SW480 (cell line): ENCODE data around the gene EFNA5.
A peak's percentile ranks its signal among the peaks of the same experiment; 100 is the strongest.

Source experiments
- DNase-seq: peaks from one replicate; pipeline ENCODE4 v3.0.0-alpha.2; 2016; ENCODE audit warnings: low spot score

Gene EFNA5

GRCh38 chr5:107672211-107673038 is 1.7 kb upstream of the EFNA5 start:
- DNase-seq = peak; percentile 89

DNA sequence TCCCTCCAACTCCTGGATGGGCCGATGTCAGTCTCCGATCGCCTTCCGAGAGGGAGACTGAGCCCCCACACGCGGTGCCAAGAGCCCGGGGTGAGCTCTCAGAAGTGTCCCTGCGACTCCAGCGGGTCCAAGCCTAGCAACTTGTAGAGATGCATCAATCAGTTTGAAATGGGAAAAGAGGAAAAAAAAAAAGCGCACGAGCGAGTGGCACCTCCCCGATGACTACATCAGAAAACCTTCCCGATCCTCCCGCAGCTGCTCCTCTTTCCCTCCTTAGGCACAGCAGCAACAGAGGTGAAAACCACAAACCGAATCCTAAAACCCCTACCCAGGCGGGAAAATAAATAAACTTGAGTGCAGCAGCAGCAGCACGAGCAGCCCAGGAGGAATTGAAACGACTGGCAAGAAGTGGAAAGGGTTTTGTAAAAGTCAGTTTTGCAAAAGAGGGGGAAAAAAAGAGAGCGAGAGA is 1.0 kb upstream of the EFNA5 start:
- peak; percentile 81 for DNase-seq

DNA sequence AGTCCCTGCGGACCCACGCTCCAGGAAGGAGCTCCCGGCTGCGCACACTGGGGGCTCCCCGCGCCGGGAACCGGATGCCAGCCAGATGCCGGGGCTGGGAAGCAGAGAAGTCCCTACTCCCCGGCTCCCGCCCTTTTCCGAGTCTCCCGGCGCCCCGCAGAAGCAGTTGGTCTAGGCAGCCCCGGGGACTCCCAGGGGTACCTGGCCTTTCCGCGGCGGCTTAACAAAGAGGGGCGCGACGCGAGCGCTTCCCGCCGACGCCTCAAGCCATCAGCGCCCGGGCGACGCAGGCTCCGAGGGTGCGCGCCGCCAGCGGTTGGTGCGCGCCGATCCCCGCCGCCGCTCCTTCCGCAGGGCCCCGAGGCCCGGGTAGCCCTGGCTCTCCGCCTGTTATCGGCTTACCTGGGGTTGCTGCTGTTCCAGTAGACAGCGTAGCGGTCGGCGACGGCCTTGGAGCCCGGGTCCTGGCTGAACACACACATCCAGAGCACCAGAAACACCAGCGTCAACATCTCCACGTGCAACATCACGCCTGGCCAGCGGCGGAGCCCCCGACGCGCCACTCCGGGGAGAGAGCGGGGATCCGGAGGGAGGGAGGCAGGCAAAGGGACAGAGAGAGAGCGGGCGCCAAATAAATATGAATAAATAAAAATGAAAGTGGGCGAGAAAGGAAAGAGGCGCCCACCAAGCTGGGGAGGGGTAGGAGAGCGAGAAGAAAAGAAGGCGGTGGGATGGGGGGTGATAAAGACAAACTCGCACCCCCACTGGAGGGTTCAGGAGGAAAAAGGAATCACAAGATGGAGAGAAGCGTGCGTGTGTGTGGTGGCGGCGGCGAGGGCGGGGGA is 428 bp downstream of the EFNA5 start:
- peak; percentile 61 for DNase-seq

DNA sequence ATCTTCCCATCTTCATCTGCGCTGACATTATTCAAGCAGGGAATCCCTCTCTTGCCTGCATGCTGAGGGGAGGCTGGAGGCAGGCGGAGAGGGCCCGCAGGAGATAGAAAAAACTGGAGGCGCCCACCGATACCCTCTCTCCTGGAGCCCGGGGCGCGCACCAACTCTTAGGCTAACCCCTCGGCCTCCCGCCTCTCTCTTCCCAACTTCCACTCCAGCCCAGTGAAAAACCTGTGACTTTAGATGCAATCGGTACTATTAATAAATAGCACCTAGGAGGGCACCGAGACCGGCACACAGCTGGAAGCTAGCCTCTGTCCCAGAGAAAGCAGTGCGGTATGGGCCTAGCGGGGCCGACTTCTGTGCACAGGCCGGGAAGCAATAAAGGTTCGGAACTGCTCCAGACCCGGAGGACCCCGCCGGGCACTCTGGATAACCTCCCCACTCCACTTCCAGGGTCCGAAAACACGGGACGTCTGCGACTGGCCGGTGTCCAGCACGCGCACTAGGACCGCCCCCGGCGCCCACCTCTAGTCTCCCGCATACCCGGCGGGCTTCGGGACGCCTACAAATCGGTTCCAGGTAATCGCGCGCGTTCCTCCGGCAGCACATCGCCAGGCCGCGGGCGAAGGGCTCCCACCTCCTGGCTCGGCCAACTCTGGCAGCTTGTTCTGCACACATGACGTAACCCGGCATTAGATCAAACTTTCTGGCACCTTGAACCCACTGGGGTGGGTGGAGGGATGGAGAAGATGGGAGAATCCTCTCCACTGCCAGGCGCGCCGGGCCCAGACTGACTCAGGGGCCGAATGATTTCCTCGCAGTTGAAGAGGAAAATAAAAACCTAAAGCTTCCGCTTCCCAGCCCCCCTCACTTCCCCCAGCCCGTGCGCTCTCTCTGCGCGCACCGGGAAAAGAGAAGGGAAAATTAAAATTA is 1.4 kb downstream of the EFNA5 start:
- no peak for DNase-seq

GRCh38 chr5:107668154-107669095 is 2.3 kb downstream of the EFNA5 start:
- no peak for DNase-seq

GRCh38 chr5:107666051-107666655 is 4.6 kb downstream of the EFNA5 start:
- no peak for DNase-seq

DNA sequence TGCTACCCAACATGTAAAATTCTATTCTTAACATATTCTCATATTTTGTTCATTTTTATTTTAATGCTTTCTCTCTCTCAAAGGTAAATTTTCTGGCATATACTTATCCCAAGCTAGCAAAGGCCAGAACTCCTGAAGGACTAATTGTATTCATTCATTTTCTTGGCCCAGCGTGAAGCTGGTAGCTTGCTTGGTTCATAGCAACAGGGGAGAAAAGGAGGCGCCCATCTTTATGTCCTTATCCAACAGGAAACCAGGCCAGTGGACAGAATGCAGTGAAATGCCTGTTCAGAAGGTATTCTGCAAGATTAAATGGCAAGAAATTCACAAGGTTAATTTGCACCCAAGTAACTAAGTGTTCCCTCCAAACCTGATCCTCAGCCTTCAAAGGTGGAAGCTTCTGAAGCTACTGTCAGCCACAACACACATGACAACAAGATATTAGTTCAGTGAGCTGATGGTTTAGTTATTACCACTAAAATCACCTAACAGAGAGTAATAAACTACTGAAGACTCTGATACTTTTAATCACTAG is 5.6 kb downstream of the EFNA5 start:
- no peak for DNase-seq

DNA sequence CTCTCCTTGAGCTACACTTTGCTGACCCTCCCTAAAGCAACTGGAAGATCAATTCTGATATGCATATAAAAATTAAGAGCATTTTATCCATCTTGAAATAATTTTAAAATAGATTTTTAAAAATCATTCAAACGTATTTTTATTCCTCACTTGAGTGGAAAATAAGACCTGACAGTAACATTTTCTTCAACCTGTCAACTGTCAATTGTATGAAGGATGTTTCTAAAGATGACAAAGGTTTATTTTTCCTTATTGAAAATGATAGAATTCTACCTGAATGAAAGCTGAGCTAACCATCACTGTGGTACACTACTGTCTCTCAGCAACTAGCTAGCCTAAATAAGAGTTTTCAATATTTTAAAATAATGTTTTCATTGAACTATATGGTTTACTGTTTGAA is 7.0 kb downstream of the EFNA5 start:
- no peak for DNase-seq

DNA sequence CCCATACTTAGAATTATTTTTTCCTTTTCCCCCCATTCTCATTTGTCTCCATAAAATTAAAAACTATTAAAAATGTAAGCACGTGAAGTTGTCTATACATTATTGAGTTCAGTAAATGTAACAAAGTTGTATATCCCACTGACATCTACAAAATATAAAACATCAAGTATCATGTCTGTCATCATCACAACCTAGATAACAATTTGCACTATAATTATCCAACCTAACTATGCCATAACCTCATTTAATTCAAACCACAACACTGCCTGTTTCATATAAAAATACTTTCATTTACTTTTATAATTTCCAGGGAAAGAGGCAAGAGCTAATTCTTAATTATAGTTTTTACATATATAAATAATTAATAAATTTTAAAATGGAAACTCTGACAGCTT is 9.1 kb downstream of the EFNA5 start:
- no peak for DNase-seq

DNA sequence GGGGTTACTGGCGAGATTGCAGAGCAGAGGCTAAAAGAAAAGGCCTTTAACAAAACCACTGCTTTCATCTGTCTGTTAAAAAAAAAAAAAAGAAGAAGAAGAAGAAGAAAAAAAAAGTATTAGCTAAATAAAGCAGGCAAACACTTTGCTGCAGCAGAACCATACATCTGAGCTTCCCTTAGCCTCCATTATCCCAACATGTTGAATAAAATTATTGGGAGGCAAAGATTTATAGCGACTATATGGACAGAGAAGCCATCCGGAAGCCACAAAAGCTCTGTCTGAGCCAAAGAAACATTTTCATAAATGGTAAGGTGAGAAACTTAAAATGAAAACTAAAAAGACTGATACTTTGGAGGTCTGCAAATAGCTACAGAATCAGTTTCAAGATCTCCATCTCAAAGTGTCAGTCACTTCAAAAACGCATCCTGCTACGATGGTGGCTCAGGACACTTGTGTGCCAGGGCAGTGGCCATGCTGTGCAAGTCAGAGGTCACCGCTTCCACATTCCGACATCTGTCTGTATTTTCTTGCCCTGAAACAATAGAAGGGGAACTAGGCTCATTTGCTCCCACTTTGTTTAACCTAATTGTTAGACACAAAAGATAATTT is 9.6 kb downstream of the EFNA5 start:
- DNase-seq = no peak

DNA sequence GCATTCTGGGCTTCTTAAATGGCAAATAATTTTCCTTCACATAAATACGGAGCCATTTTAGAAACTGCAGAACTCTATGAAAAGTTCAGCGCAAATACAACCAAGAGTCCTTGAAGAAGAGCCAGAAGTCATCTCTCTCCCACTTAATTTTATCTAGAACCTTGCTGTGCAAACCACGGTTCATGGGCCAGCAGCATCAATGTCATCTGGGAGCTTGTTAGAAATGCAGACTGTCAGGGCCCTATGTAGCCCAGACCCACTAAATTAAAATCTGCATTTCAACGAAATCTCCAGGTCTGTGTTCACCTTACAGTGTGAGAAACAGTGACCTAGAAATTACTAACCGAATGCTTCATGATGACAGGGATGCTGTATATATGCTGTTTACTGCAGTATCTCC is 12.2 kb downstream of the EFNA5 start:
- DNase-seq = no peak

DNA sequence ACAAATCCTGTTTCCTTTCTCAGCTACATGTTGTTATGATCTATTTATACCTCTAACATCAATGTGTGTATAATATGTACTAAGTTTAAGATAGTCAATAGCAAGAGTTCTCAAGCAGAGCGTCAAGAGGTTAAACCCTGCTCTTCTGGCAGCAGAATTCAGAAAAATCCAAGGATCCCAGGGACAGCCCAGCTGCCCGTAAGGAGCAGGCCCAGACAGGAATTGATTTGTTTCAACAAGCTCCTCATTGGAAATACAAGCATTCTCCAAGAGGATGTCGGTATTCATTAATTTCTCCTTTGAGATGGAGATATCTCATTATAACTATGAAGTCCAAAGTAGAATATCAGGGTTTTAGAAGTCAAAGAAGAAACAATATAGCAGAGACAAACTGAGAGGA is 14.9 kb downstream of the EFNA5 start:
- DNase-seq = no peak

DNA sequence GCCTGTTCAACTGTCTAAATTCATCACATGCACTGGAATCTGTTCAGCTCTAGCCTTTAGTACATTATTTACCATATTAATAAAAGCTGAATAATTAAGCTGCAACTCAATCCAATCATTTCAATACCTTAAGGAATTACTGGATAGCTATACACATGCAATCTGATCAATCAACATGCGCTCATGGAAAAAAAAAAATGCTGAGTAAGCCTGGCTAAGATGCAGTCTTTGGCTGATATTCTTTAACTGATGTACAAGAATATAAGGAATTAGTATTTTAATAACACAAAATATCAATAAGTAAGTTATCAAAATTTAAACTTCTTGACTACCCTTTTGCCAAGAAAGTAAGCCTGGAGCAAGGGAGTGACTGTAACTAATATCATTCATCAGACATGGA is 15.9 kb downstream of the EFNA5 start:
- DNase-seq = no peak

DNA sequence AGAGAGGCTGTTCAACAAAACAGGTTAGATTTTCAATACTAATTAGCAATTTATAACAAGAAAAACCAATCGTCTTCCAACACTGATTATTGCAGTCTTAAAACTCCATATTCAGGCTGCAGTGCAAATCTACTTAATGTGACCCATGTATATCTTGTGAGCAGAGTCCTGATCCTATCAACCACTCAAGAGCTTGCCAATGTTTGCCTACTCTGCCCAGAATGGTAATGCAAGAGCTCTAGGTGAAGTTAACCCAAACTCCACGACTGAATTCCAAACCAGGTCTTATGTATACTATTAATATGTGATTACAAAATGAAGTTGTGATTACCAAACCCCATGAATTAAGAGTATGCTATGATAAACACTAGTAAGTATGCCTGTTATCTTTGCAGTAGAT is 17.1 kb downstream of the EFNA5 start:
- DNase-seq = no peak

DNA sequence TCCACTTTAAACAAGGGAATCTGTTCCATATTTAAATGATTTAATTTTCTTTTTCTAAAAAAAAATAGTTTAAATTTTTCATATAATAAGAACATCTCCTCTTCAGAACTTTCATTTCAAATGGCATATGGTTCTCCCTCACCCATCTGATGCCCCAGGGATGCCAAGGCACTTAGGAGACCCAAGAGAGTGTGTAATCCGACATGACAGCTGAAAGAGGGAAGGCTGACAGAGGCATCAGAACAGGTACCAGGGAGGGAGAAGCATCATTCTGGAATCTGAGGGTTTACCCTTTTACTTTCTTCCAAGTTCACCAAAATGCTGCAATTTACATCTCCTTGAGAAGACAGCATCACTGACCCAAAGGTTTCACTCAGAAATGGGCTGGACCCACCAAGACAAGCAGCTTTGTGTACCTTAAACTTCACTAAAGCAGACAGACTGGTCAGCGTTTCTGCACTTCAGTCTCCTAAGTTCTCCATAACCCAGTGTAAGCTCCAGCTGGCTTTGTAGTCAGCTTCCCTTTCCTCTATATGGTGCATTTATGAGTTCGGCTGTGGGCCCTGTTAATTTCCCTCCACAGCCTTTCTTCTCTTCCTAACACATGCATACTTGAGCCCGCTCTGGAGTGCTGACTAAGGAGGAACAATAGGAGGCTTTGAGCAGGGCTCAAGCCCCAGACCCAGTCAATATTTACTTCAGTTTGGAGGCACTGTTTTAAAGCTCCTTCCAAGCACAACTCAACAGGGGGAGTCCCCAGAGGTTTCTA is 17.7 kb downstream of the EFNA5 start:
- DNase-seq = no peak

- no peak for DNase-seq
These were observed 18.3 kb downstream of the EFNA5 start for GRCh38 chr5:107652408-107652807.

DNA sequence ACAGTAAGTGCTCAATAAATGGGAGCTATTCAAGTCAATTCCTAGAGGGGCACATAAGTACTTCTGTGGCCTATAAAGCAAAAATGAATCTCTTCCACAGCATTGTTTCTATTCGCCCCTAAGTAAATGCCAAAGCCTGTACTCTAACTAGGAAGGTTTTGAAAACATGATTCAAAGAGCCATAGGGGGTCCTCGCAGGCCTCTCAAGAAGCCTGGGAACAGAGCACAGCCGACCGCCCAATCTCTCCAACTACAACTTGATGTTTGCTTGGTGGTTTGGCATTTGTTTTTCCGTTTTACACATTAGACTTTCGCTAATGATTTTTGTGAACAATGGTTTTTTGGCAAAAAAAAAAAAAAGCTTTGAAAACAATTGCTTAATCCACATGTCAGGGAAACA is 19.4 kb downstream of the EFNA5 start:
- no peak for DNase-seq

DNA sequence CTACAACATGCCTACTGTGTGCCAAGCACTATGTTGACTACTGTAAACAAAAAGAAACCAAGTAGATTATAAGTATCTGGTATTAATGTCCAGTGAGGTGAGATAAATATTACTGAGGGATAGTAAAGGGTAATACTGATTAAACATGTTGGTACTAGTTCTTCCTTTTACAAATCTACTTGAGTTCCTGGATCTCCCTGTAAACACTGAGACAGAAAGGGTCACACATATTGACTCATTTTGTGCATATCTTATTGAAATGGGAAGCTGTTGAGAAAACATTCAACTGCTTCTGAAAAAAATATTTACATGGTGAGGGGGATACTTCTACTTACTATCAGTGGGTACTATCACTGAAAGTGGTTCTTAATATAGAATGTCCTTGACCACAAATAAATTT is 24.3 kb downstream of the EFNA5 start:
- DNase-seq = no peak

- DNase-seq = no peak
These were observed 30.2 kb downstream of the EFNA5 start for GRCh38 chr5:107640568-107640967.
